ENCODE results near the gene C6orf15.

The C6orf15 gene

GRCh38 chr6:31107052-31107451 lies 5.3 kb downstream of the C6orf15 start:
- no peak for DNase-seq (ENCODE audit: low read depth)

GRCh38 chr6:31103136-31103535 lies 9.2 kb downstream of the C6orf15 start:
- no peak for DNase-seq (ENCODE audit: low read depth)

- no peak for DNase-seq (ENCODE audit: low read depth)
Observed at GRCh38 chr6:31098449-31098938, 13.9 kb downstream of the C6orf15 start.

GRCh38 chr6:31096656-31097055 lies 15.7 kb downstream of the C6orf15 start:
- no peak for DNase-seq (ENCODE audit: low read depth)

GRCh38 chr6:31096215-31096614 lies 16.2 kb downstream of the C6orf15 start:
- DNase-seq (ENCODE audit: low read depth) = no peak

GRCh38 chr6:31094389-31094881 lies 17.9 kb downstream of the C6orf15 start:
- peak; percentile 3 for DNase-seq (ENCODE audit: low read depth)

- DNase-seq (ENCODE audit: low read depth) = no peak
Observed at GRCh38 chr6:31092769-31093505, 19.4 kb downstream of the C6orf15 start.

GRCh38 chr6:31092238-31092637 lies 20.1 kb downstream of the C6orf15 start:
- no peak for DNase-seq (ENCODE audit: low read depth)

- no peak for DNase-seq (ENCODE audit: low read depth)
Observed at GRCh38 chr6:31091680-31092079, 20.7 kb downstream of the C6orf15 start.

GRCh38 chr6:31090973-31091364 lies 21.4 kb downstream of the C6orf15 start:
- no peak for DNase-seq (ENCODE audit: low read depth)

- no peak for DNase-seq (ENCODE audit: low read depth)
Observed at GRCh38 chr6:31090275-31090972, 22.0 kb downstream of the C6orf15 start.

- peak; percentile 89 for DNase-seq (ENCODE audit: low read depth)
Observed at GRCh38 chr6:31087494-31088089, 24.8 kb downstream of the C6orf15 start.

- DNase-seq (ENCODE audit: low read depth) = no peak
Observed at GRCh38 chr6:31086788-31087440, 25.5 kb downstream of the C6orf15 start.

- no peak for DNase-seq (ENCODE audit: low read depth)
Observed at GRCh38 chr6:31083742-31084354, 28.5 kb downstream of the C6orf15 start.

GRCh38 chr6:31081872-31082271 lies 30.5 kb downstream of the C6orf15 start:
- no peak for DNase-seq (ENCODE audit: low read depth)

GRCh38 chr6:31079656-31080261 lies 32.6 kb downstream of the C6orf15 start:
- peak; percentile 54 for DNase-seq (ENCODE audit: low read depth)

GRCh38 chr6:31076611-31077010 lies 35.8 kb downstream of the C6orf15 start:
- no peak for DNase-seq (ENCODE audit: low read depth)

GRCh38 chr6:31075528-31075927 lies 36.8 kb downstream of the C6orf15 start:
- no peak for DNase-seq (ENCODE audit: low read depth)

GRCh38 chr6:31074401-31074800 lies 38.0 kb downstream of the C6orf15 start:
- DNase-seq (ENCODE audit: low read depth) = no peak

GRCh38 chr6:31070711-31071197 lies 41.6 kb downstream of the C6orf15 start:
- DNase-seq (ENCODE audit: low read depth) = no peak

- peak; percentile 36 for DNase-seq (ENCODE audit: low read depth)
Observed at GRCh38 chr6:31068669-31069340, 43.6 kb downstream of the C6orf15 start.

All from stimulated activated CD8-positive, alpha-beta memory T cell treated with anti-CD3 and anti-CD28 coated beads, Interleukin-12 subunit alpha, Interleukin-12 subunit beta, amount 100 ng/mL, for 1 hour (primary cell).